Activated B cell treated with CpG ODN at 0.5 μM for 24 hours (primary cell): ENCODE measurements around the gene TMEM161B. TPM values are rescaled to one million over a fixed set of nuclear protein-coding genes. Genes with fewer than 3 reads are reported as not detected.
A peak's percentile ranks its signal among the peaks of the same experiment; 100 is the strongest.

Experiments
- ATAC-seq: fragments of 200-7000 bp; cut with Tn5 transposase; one replicate; pipeline ENCODE4 v1.10.0; 2021; ENCODE audit warnings: low read depth, mild to moderate bottlenecking, moderate library complexity
- CTCF ChIA-PET: fragments of 350-600 bp; sonication (Branson Sonifier 250); formaldehyde crosslinking; loops from one replicate; lab custom pipeline; 2021; ENCODE audit warnings: antibody characterized with exemption; lab: Charles Lee
- POLR2A ChIA-PET: fragments of 350-600 bp; sonication (Branson Sonifier 250); formaldehyde crosslinking; loops from one replicate; lab custom pipeline; 2021; ENCODE audit warnings: antibody characterized with exemption; lab: Charles Lee
- DNase-seq: peaks from one replicate; pipeline ENCODE4 v3.0.0; 2022
- H3K27ac Mint-ChIP-seq: one replicate; pipeline ENCODE4 v1.8.0; 2020; ENCODE audit warnings: mixed read lengths
- H3K27me3 Mint-ChIP-seq: one replicate; pipeline ENCODE4 v1.8.0; 2021; ENCODE audit warnings: mixed read lengths
- H3K36me3 Mint-ChIP-seq: one replicate; pipeline ENCODE4 v1.8.0; 2021; ENCODE audit warnings: low read depth, mixed read lengths
- H3K4me1 Mint-ChIP-seq: one replicate; pipeline ENCODE4 v1.8.0; 2021; ENCODE audit warnings: mixed read lengths
- H3K4me3 Mint-ChIP-seq: one replicate; pipeline ENCODE4 v1.8.0; 2020; ENCODE audit warnings: mild to moderate bottlenecking, mixed read lengths
- H3K9me3 Mint-ChIP-seq: one replicate; pipeline ENCODE4 v1.8.0; 2020; ENCODE audit warnings: mixed read lengths
- CTCF ChIP-seq: fragments of 200-600 bp; IDR thresholded peaks from one replicate; pipeline ENCODE4 v1.8.0; 2022; ENCODE audit warnings: antibody characterized with exemption, mild to moderate bottlenecking
- intact Hi-C: fragments of 100-400 bp; cut with micrococcal nuclease; formaldehyde crosslinking; loops from one replicate; pipeline ENCODE4 v1.15.1; 2024
- total RNA-seq: library from RNA; stranded (reverse); gene quantifications from 2 replicates; pipeline ENCODE4 v1.2.3, GENCODE V29; 2022

Gene TMEM161B
- total RNA-seq, 1 donor from 2014 or later = 31.1 TPM

GRCh38 chr5:88145611-88146467, 122.8 kb downstream of the TMEM161B start:
- Mint-ChIP-seq H3K27ac (no peak overlapping the region), H3K9me3 (peaks cover 2% of the 10 kb centered on the region), H3K27me3 (peaks cover 32% of the 10 kb centered on the region), H3K4me3 (peak overlapping the region; percentile 49), H3K4me1 (peaks cover 11% of the 10 kb centered on the region), H3K36me3 (no peaks in the 10 kb centered on the region)
- TF ChIP-seq CTCF = no peak
- no peak for DNase-seq
- intact Hi-C loops = loop anchor here (10.0 kb wide), 1 partner anchor 361 kb away; no protein-coding TSS in a partner anchor
- ChIA-PET CTCF (no interaction called here), POLR2A (no interaction called here)
- ATAC-seq = no peak

DNA sequence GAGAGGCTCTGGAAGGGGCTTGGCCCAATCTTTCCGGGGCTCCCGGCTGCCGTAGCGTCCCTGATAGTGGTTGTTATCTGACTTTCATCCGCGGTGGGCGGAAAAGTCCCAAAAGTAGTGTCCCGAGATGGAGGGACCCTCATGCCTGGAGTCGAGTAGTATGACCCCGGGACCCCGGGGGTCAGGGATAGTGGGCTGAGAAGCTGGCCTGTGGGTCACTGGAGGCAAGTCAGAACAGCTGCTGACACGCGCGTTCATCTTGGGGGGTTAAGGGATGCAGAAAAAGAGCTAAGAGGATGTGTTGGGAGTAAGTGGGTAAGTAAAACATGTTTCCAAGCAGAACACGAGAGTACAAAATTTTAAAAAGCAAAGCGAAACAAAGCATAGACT, 123.4 kb downstream of the TMEM161B start:
- peaks cover 2% of the 10 kb centered on the region for H3K9me3 Mint-ChIP-seq
- no peak for TF ChIP-seq CTCF
- ChIA-PET POLR2A (no interaction called here), CTCF (no interaction called here)
- no peak overlapping the region for H3K27ac Mint-ChIP-seq
- H3K27me3 Mint-ChIP-seq = peaks cover 32% of the 10 kb centered on the region
- no peak for DNase-seq
- intact Hi-C loops = loop anchor here (10.0 kb wide), 1 partner anchor 360 kb away; no protein-coding TSS in a partner anchor
- H3K4me1 Mint-ChIP-seq = peaks cover 11% of the 10 kb centered on the region
- H3K4me3 Mint-ChIP-seq = peak overlapping the region; percentile 49
- H3K36me3 Mint-ChIP-seq = no peaks in the 10 kb centered on the region
- ATAC-seq = no peak
